GM23338 (cell line): Measurements from ENCODE around the gene KLK6. TPM values are rescaled to one million over a fixed set of nuclear protein-coding genes. Genes with fewer than 3 reads are reported as not detected.

Source experiments
- ATAC-seq: fragments of 200-7000 bp; cut with Tn5 transposase; 3 replicates; pipeline ENCODE4 v1.9.1; 2020
- DNase-seq: peaks from one replicate; pipeline ENCODE4 v3.0.0-alpha.2; 2015; ENCODE audit warnings: low spot score
- H2AFZ ChIP-seq: fragments of 200-600 bp; sonication (generic); 2 replicates; pipeline ENCODE4 v1.8.0; 2016; ENCODE audit warnings: antibody characterized with exemption, mild to moderate bottlenecking, moderate library complexity
- H3F3A ChIP-seq: fragments of 200-600 bp; sonication (generic); replicated peaks from 2 replicates; pipeline ENCODE4 v1.8.0; 2017; ENCODE audit warnings: antibody characterized with exemption, mixed run types, low read depth
- H3K27ac ChIP-seq: fragments of 200-600 bp; sonication (generic); 2 replicates; pipeline ENCODE4 v1.6.1; 2016; ENCODE audit warnings: low read depth
- H3K27me3 ChIP-seq: fragments of 200-600 bp; sonication (generic); 2 replicates; pipeline ENCODE4 v1.8.0; 2016; ENCODE audit warnings: mild to moderate bottlenecking, mixed run types, moderate library complexity; ENCODE audit not compliant: insufficient read depth
- H3K36me3 ChIP-seq: fragments of 200-600 bp; sonication (generic); 2 replicates; pipeline ENCODE4 v1.8.0; 2016; ENCODE audit warnings: mild to moderate bottlenecking; ENCODE audit not compliant: insufficient read depth
- H3K4me1 ChIP-seq: fragments of 200-600 bp; sonication (generic); 2 replicates; pipeline ENCODE4 v1.8.0; 2016; ENCODE audit warnings: mild to moderate bottlenecking, moderate library complexity; ENCODE audit not compliant: insufficient read depth
- H3K4me2 ChIP-seq: fragments of 200-600 bp; sonication (generic); 2 replicates; pipeline ENCODE4 v1.7.1; 2017; ENCODE audit warnings: mixed run types
- H3K4me3 ChIP-seq: fragments of 200-600 bp; sonication (generic); 2 replicates; pipeline ENCODE4 v1.6.1; 2016; ENCODE audit warnings: mixed run types
- H3K79me2 ChIP-seq: fragments of 200-600 bp; sonication (generic); replicated peaks from 2 replicates; pipeline ENCODE4 v1.8.0; 2017; ENCODE audit warnings: mild to moderate bottlenecking; ENCODE audit not compliant: insufficient read depth
- H3K9me2 ChIP-seq: fragments of 200-600 bp; sonication (generic); 2 replicates; pipeline ENCODE4 v1.8.0; 2017; ENCODE audit not compliant: insufficient read depth
- H4K20me1 ChIP-seq: fragments of 200-600 bp; sonication (generic); replicated peaks from 2 replicates; pipeline ENCODE4 v1.8.0; 2017; ENCODE audit warnings: mild to moderate bottlenecking; ENCODE audit not compliant: insufficient read depth
- H3K27ac Mint-ChIP-seq: 2 replicates; pipeline ENCODE4 v1.8.0; 2020; ENCODE audit warnings: inconsistent platforms, mild to moderate bottlenecking, moderate library complexity, mixed read lengths
- H3K27me3 Mint-ChIP-seq: 3 replicates; pipeline ENCODE4 v1.8.0; 2022; ENCODE audit warnings: low read depth, mild to moderate bottlenecking, moderate library complexity, mixed read lengths, inconsistent platforms; ENCODE audit not compliant: insufficient read depth, poor library complexity
- H3K36me3 Mint-ChIP-seq: 3 replicates; pipeline ENCODE4 v1.8.0; 2021; ENCODE audit warnings: low read depth, mild to moderate bottlenecking, inconsistent platforms, moderate library complexity, mixed read lengths
- H3K4me1 Mint-ChIP-seq: 3 replicates; pipeline ENCODE4 v1.8.0; 2020; ENCODE audit warnings: mild to moderate bottlenecking, inconsistent platforms, mixed read lengths
- H3K4me3 Mint-ChIP-seq: 3 replicates; pipeline ENCODE4 v1.8.0; 2021; ENCODE audit warnings: moderate library complexity, mild to moderate bottlenecking, inconsistent platforms, mixed read lengths
- H3K9me3 Mint-ChIP-seq: 3 replicates; pipeline ENCODE4 v1.8.0; 2020; ENCODE audit warnings: moderate library complexity, mild to moderate bottlenecking, inconsistent platforms, mixed read lengths
- CREB1 ChIP-seq: fragments of 250-450 bp; sonication (Bioruptor Pico); IDR thresholded peaks from 2 replicates; pipeline ENCODE4 v1.5.0; 2020; ENCODE audit warnings: low read depth, mild to moderate bottlenecking, moderate library complexity
- CTCF ChIP-seq, 2 experiments: fragments of 200-600 bp in 1 of 2; sonication (generic) in 1 of 2; conservative IDR thresholded peaks; 2 replicates each; pipeline versions ENCODE4 v1.5.1 to v1.6.1; 2016 to 2017; ENCODE audit warnings: antibody characterized with exemption in 2 of 2, low read depth in 2 of 2, mild to moderate bottlenecking in 2 of 2, moderate library complexity in 1 of 2
- EZH2 ChIP-seq: fragments of 200-600 bp; sonication (generic); IDR thresholded peaks from one replicate; pipeline ENCODE4 v1.8.0; 2017; ENCODE audit warnings: antibody characterized with exemption, mild to moderate bottlenecking, low read depth; ENCODE audit not compliant: unreplicated experiment
- EZH2phosphoT487 ChIP-seq: fragments of 200-600 bp; sonication (generic); IDR thresholded peaks from one replicate; pipeline ENCODE4 v1.8.1; 2018; ENCODE audit warnings: antibody characterized with exemption; ENCODE audit not compliant: unreplicated experiment
- JUNB ChIP-seq: IDR thresholded peaks from one replicate; pipeline ENCODE4 v1.6.1; 2016; ENCODE audit warnings: antibody characterized with exemption; ENCODE audit not compliant: unreplicated experiment
- NANOG ChIP-seq: IDR thresholded peaks from 2 replicates; pipeline ENCODE4 v1.6.1; 2016; ENCODE audit warnings: antibody characterized with exemption, borderline replicate concordance
- POLR2AphosphoS5 ChIP-seq: IDR thresholded peaks from 2 replicates; pipeline ENCODE4 v1.6.1; 2016; ENCODE audit warnings: antibody characterized with exemption, low read depth
- STAT1 ChIP-seq: IDR thresholded peaks from one replicate; pipeline ENCODE4 v1.6.1; 2016; ENCODE audit warnings: antibody characterized with exemption; ENCODE audit not compliant: unreplicated experiment
- ZNF114 ChIP-seq: fragments of 250-450 bp; sonication (Bioruptor Pico); IDR thresholded peaks from 2 replicates; pipeline ENCODE4 v1.5.0; 2020; ENCODE audit warnings: mild to moderate bottlenecking, moderate library complexity
- ZNF331 ChIP-seq: fragments of 250-450 bp; sonication (Bioruptor Pico); IDR thresholded peaks from 2 replicates; pipeline ENCODE4 v1.5.0; 2020; ENCODE audit warnings: low read depth, mild to moderate bottlenecking, moderate library complexity
- ZNF462 ChIP-seq: fragments of 250-450 bp; sonication (Bioruptor Pico); IDR thresholded peaks from 2 replicates; pipeline ENCODE4 v1.5.0; 2020; ENCODE audit warnings: mild to moderate bottlenecking, moderate library complexity
- polyA plus RNA-seq: library from polyadenylated mRNA; unstranded; fragments of >200 nt; fragmentation: Nextera tagmentation; extraction: Ambion mirVana; gene quantifications from 2 replicates; pipeline ENCODE4 v1.2.1, GENCODE V29; 2016
- total RNA-seq: library from RNA; depleted of rRNA; stranded (reverse); fragments of >200 nt; shearing (Covaris generic); gene quantifications from 2 replicates; pipeline ENCODE4 v1.2.3, GENCODE V29; 2014

Gene KLK6
- total and polyA plus RNA-seq, 2 experiments from 2014 or later = 0.47 to 0.56 TPM

GRCh38 chr19:50925734-50926133, 43.7 kb downstream of the KLK6 start:
- TF ChIP-seq STAT1 (no peak), CTCF (conservative IDR thresholded peaks at IDR 0.05; ENCODE audit: low read depth in 2 of 2) (no peak), EZH2phosphoT487 (no peak), CREB1 (CRISPR knock-in tag) (no peak), ZNF114 (CRISPR knock-in tag) (no peak), EZH2 (no peak), POLR2AphosphoS5 (no peak)
- no peaks in the 10 kb centered on the region for H3K27me3 ChIP-seq
- H4K20me1 ChIP-seq = no peaks in the 10 kb centered on the region
- H3K36me3 ChIP-seq = no peaks in the 10 kb centered on the region
- DNase-seq (no peak), ATAC-seq (no peak)
- H3F3A ChIP-seq = no peaks in the 10 kb centered on the region
- H3K4me1 Mint-ChIP-seq = peaks cover 18% of the 10 kb centered on the region
- H3K27me3 Mint-ChIP-seq = peaks cover 10% of the 10 kb centered on the region
- no peaks in the 10 kb centered on the region for H3K79me2 ChIP-seq
- no peak overlapping the region for H2AFZ ChIP-seq
- H3K4me3 Mint-ChIP-seq = no peak overlapping the region
- no peak overlapping the region for H3K4me2 ChIP-seq
- no peaks in the 10 kb centered on the region for H3K36me3 Mint-ChIP-seq
- no peaks in the 10 kb centered on the region for H3K9me2 ChIP-seq
- H3K4me1 ChIP-seq = peaks cover 10% of the 10 kb centered on the region; the same call in 1 of the 2 replicates
- H3K4me3 ChIP-seq = no peak overlapping the region
- no peak overlapping the region for H3K27ac ChIP-seq
- H3K9me3 Mint-ChIP-seq = no peaks in the 10 kb centered on the region; the same call in 2 of the 3 replicates
- H3K27ac Mint-ChIP-seq = no peak overlapping the region

DNA sequence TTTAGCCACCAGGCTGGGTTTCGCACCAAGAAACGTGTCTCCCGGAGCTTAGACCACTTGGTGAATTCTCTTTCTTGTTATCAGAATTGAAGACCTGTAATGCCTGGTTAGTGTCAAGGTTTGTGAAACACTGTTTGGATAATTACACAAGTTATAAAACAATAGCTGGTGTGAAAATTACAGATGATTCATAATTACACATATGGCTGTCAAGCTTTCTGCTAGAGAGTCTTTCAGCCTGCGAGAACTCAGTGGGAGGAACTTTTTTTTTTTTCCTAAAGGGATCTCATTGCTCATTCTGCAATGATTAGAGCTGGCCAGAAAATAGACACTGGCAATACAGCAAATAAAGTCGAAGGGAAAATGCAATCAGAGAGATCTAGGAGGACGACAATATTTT, 44.8 kb downstream of the KLK6 start:
- peaks cover 7% of the 10 kb centered on the region for H3K27me3 Mint-ChIP-seq
- no peaks in the 10 kb centered on the region for H3K9me2 ChIP-seq
- H4K20me1 ChIP-seq = no peaks in the 10 kb centered on the region
- H3F3A ChIP-seq = no peaks in the 10 kb centered on the region
- H3K4me2 ChIP-seq = no peak overlapping the region
- peaks cover 10% of the 10 kb centered on the region; the same call in 1 of the 2 replicates for H3K4me1 ChIP-seq
- H3K27me3 ChIP-seq = no peaks in the 10 kb centered on the region
- no peak overlapping the region for H3K4me3 ChIP-seq
- no peak overlapping the region for H2AFZ ChIP-seq
- ATAC-seq = no peak
- no peak for DNase-seq
- no peaks in the 10 kb centered on the region for H3K36me3 Mint-ChIP-seq
- H3K4me3 Mint-ChIP-seq = no peak overlapping the region
- H3K9me3 Mint-ChIP-seq = no peaks in the 10 kb centered on the region; the same call in 2 of the 3 replicates
- no peaks in the 10 kb centered on the region for H3K79me2 ChIP-seq
- peaks cover 11% of the 10 kb centered on the region for H3K4me1 Mint-ChIP-seq
- no peak overlapping the region for H3K27ac ChIP-seq
- no peak overlapping the region for H3K27ac Mint-ChIP-seq
- no peak for TF ChIP-seq CREB1 (CRISPR knock-in tag)
- TF ChIP-seq STAT1 = no peak
- no peak for TF ChIP-seq ZNF462
- no peak for TF ChIP-seq ZNF331 (CRISPR knock-in tag)
- no peak for TF ChIP-seq ZNF114 (CRISPR knock-in tag)
- no peak for TF ChIP-seq EZH2phosphoT487
- TF ChIP-seq NANOG = no peak
- no peak for TF ChIP-seq CTCF (conservative IDR thresholded peaks at IDR 0.05; ENCODE audit: low read depth in 2 of 2)
- TF ChIP-seq EZH2 = no peak
- TF ChIP-seq JUNB = no peak
- no peaks in the 10 kb centered on the region for H3K36me3 ChIP-seq
